Measurements from ENCODE around the gene INPP5A.
"Not testable (repeated sequence)": the region's sequence is repeated elsewhere in the genome, so short reads cannot be mapped to it uniquely, and the experiment has no call there.

Gene INPP5A

DNA sequence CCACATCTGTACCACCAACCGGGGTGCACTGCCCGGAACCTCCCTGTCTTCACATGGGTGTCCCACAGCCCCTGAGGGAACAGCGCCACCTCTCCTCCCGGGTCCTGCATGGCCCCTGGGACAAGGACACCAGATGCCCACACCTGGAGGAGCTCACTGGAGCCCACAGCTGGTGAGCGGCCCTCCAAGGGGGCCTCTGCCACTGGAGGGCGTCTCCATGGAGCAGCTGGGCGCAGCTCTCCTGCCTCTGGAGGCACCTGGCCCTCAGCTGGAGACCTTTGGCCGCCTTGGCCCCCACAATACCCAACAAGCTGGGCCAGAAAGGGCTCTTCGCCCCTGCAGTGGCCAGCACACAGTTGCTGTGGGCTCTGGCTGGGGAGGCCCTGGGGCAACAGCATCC is 255.6 kb downstream of the INPP5A start:
- no peak for DNase-seq

DNA sequence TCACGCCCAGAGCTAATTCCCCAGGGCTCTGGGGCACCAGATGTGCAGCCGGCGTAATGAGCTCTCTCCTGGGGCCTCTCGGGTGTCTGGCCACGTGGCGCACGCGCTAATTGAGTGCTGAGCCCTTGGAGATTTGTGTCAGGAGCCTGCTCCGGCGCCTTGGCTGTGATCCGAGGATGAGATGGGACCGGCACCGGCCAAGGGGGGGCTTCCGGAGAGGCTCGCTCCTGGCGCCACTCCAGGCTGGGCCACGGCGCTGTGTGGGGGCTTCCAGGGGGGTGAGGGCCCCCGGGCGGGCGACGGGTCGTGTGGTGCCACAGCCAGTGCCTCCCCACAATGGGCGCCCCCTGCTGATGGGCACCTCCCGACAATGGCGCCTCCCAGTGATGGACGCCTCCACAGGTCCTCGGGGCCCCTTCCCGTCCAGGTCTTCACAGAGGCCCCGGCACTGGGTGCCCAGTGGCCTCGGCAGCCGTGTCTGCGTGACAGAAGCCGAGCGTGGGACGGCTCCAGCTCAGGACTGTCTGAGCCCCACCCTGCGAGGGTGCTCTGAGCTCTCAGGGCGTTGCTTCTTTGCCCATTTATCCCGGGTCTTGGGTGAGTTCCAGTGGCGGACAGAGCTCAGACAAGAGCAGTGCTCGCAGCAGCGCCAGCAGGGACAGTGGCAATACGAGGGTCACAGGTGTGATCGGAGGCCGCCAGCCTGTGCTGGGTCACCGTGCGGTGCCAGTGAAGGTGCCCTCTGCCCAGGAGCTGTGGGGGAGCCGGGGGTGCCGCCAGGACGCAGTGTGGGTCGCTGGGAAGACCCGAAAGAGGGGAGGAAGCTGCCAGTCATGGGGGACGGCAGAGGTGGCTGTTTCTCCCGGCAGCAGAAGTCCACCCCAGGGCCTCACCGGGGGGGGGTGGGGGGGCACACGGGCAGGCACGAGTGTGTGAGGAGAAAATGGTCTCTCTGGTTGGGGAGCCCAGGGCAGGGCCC is 256.6 kb downstream of the INPP5A start:
- DNase-seq = no peak

DNA sequence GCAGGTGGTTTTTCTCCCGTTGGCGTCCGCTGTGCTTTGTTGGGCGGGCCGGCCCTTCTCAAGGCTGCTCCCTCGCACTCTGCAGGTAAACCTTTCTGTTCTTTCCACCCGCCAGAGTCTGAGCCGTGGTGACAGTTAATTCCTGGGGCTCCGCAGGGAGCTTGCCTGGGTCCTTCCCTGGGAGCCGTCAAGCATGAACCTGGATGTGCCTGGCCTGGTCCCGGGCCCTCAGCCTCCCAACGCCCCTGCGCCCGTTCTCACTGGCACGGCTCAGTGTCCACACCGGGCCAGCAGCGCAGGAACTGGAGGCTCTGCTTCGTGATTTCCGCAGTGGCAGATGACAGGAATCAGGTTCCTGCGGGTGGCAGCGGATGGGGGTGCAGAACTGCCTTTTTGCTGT is 259.3 kb downstream of the INPP5A start:
- no peak for DNase-seq

DNA sequence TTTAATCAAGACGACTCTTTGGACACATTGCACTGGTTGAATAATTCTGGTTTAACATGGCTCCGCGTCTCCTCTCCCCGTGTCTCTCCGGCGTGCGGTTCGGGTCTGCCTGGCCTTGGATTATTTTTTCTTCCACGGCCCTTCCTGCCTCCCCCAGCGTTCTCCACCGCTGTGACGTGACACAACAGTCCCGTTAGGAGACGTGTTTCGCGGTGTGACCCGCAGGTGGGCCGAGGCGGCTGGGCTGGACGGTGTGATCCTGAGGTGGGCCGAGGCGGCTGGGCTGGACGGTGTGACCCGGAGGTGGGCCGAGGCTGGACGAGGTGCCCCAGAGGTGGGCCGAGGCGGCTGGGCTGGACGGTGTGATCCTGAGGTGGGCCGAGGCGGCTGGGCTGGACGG is 260.4 kb downstream of the INPP5A start:
- DNase-seq = not testable (repeated sequence)

DNA sequence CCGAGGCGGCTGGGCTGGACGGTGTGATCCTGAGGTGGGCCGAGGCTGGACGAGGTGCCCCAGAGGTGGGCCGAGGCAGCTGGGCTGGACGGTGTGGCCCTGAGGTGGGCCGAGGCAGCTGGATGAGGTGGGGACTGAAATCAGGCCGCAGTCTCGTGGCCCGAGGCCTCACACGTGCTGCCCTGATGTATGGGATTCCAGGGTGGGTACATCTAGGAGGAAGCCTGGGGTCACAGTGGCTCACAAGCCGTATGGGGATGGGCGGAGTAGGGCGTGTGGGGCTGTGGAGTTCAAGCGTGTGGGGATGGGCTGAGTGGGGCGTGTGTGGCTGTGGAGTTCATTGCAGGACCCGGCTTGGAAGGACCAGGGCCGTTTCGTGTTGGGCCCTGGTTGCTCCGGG is 260.8 kb downstream of the INPP5A start:
- DNase-seq = no peak

DNA sequence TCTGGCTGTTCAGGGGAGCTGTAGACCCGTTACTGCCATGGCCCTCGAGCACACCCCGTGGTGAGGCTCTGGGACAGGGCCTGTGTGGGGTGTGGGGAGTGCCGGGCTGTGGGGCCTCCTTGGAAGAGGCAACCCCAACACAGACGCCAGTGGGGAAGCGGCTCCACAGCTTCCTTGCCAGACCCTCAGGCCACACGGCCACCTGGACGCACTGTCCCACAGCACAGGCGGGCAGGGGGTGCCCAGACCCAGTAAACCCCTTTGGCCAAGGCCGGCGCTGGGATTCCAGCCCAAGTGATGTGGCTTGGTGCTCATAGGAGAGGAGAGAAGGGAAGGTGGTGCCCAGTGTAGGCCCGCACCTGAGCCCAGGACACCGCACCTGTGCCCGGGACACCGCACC is 261.3 kb downstream of the INPP5A start:
- DNase-seq = no peak

DNA sequence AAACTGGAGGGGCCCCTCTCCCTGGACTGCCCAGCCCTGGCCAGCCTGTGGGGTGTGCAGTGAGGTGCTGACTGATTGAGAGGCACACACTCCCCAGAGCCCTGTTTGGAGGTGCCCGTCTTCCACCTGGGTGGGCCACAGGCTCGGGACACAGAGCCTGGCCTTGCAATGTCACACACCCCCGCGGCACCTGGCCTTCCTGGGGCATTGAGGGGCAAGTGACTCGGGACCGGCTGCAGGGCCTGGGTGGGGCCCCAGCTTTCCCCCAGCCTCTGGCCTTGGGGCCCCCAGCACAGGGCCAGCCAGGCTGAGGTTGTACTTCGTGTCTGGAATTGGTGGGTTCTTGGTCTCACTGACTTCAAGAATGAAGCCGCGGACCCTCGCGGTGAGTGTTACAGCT is 262.3 kb downstream of the INPP5A start:
- DNase-seq = no peak

DNA sequence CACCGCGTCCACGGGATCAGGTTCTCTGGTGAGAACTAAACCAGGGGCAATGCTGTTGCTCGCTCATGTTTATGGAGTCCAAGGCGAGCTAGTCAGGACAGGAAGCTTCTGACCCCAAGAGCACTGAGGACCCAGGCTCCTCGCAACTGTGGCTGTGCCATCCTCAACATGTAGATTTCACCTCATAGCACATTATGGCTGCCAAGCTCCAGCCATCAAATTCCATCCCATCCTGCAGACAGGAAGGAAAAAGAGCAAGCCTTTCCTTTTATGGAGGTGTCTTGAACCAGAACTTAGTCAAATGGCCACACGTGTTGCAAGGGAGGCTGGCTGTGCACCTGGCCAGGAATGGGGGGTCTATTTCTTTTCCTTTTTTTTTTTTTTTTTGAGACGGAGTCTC is 264.5 kb downstream of the INPP5A start:
- no peak for DNase-seq

DNA sequence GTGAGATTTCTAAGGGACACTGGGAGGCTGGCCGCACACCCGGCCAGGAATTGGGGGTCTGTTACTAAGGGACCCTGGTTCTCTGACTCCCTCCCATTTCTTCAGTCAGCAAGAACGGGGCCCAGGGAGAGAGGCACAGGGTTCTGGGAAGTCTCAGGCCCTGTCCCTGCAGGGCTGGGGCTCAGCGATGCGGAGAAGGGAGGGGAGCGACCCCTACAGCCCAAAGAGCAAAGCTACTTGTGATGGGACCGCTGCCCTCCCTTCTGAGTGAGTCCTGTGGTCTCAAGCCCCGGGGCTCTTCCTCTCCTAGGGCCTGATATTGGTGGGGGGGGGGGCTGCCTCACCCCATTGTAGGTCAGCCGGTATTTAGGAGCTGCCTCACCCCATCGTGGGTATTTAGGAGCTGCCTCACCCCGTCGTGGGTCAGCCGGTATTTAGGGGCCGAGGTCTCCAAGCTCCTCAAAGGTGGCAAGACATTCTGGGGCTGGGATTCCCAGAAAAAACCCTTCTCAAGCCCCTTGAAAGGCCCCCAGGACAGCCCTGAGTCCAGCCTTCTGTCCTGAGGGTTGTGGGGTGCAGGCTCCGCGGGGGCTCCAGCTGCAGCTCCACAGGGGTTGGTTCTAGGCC is 265.2 kb downstream of the INPP5A start:
- DNase-seq = no peak

DNA sequence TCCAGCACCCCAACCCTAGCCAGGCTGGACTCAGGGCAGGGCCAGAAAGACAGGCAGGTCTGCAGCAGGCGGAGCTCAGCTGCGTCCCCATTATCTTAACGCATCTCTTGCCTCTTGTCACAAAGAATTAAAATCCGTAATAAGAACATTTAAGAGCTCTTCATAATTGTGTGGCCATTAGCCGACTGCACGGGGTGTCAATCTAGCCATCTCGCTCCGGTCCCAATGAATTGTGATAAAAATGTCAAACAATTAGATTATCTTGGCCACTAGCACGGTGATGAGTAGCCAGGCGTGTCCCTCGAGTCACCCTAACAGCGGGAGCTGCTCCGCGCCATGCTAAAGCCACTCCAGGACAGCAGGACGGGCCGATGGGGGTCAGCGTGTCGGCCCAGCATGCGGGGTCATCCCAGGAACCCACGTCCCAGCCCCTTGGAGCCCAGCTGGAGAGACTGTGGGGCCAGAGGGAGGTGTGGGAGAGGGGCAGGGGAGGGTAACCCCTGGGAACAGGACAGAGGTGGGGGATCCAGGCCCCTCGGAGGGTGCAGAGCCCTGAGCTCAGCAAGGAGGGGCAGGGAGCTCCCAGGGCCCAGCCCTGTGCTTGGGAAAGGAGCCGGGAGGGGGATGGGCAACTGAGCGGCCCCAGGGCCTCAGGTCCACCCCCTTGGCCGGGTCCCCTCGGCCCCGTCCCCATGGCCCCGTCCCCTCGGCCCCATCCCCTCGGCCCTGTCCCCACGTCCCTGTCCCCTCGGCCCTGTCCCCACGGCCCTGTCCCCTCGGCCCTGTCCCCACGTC is 266.0 kb downstream of the INPP5A start:
- no peak for DNase-seq

DNA sequence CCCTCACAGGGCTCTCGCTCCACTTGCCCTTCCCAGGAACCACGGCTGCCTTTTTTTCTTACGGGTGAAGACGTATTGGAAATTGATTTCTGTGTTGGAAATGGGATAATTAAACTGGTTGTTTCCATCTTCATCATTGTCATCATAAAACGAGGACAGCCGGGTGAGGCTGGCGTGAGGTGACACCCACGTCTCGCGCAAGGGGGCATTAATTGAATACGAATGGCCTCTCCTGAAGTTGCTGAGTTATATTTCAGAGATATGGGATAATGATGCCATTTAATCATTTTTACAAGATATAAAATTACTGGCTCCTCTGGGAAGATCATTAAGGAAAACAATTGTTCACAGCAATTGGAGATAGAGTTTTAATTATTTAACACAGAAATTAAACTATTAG is 266.7 kb downstream of the INPP5A start:
- no peak for DNase-seq

DNA sequence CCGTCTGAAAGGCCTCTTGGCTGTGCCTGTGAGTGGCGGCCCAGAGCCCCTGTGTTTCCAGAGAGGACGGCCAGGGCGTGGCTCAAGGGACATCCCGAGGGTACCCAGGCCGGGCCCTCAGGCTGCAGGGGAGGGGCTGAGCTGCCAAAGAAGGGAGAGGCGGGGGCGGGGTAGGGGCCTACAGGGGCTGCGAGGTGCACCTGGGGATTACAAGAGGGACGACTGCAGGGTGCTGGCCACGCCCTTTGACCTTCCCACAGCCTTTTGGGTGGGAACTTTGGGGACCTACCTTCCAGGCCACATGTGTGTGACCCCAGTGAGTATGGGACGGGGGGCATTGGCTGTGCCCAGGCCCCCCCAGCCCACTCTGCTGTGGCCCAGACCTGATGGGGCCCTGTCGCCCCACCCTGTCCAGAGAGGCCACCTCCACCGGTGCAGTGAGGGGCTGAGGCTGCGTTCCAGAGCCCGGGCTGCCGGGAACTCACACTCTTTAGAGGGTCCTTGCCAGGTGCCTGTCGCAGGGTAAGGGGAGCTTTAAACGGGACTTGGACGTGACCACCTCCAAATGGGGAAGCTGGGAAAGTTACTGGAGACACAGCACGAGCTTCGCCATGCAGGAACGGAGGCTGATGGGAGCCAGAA is 267.3 kb downstream of the INPP5A start:
- DNase-seq = no peak

DNA sequence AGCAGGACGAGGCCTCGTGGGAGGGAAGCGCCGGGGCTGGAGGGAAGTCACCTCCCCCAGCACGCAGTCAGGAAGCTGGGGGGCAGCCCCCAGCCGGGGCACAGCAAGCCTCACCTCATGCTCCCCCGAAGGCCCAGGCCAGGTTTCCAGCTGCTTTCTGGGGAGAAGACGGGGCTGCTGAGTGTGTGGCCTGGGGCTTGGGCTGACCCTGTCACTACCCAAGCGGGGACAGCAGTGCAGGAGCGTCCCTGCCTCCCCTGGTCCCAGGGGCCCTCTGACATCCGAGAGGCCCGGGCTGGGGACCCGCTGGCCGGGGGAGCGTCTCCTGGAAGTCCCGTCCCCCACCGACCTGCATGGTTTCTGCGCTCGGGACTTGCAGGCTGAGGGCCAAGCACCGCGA is 268.0 kb downstream of the INPP5A start:
- DNase-seq = no peak

DNA sequence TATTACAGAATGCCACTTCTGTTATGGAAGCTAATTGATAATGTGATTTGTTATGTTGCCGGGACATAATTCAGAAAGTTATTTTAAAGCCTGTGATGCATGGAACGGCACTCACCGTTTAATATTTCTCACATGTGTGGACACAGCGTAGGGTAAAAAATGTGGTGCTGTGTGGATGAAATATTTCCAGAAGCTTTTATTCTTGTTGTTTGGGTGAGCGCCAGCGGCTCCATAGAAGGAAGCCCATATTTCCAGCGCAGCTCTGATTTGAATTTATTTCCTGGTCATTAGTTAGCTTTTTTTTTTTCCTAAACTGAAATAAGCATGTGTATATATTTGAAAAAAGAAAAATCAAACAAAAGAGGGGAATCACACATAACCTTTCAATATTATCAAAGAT is 268.5 kb downstream of the INPP5A start:
- no peak for DNase-seq

DNA sequence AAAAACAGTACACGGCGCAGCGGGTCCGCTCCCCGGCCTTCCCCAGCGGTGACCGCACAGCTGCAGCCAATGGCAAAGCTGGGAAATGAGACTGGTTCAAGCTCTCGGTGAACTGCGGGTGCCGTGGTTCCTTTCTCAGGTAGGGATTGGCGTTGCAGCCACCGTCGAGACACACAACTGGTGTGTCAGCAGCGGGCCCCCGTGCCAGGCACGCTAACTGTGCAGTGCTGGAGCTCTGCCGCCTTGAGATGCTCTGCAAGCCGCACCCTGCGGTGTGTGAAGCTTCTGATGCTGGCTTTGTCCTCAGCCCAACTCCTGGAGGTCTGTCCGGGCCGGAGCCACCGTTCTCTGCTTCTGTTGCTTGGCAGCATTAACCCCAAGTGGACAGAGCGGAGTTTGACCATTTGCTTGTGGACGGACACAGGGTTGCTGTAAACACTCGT is 269.0 kb downstream of the INPP5A start:
- DNase-seq = no peak

DNA sequence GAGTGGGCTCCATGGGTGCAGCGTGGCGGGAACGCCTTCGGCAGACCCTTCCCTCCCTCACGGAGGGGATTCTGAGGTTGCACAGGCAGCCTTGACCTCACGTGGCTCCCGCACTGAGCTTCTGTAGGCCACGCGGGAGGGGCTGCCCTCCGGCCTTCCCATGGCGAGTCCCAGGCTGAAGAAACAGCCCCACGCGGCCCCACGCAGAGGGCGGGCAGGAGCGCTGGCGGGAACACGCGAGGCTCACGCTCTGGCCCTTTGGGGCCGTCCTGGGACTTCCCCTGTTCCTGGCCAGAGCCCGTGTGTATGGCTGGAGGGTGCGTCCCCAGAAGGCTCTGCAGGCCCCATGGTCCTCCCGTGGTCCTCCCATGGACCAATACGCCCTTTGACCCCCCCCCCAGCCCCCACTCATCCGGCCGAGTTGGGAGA is 270.0 kb downstream of the INPP5A start:
- DNase-seq = no peak

DNA sequence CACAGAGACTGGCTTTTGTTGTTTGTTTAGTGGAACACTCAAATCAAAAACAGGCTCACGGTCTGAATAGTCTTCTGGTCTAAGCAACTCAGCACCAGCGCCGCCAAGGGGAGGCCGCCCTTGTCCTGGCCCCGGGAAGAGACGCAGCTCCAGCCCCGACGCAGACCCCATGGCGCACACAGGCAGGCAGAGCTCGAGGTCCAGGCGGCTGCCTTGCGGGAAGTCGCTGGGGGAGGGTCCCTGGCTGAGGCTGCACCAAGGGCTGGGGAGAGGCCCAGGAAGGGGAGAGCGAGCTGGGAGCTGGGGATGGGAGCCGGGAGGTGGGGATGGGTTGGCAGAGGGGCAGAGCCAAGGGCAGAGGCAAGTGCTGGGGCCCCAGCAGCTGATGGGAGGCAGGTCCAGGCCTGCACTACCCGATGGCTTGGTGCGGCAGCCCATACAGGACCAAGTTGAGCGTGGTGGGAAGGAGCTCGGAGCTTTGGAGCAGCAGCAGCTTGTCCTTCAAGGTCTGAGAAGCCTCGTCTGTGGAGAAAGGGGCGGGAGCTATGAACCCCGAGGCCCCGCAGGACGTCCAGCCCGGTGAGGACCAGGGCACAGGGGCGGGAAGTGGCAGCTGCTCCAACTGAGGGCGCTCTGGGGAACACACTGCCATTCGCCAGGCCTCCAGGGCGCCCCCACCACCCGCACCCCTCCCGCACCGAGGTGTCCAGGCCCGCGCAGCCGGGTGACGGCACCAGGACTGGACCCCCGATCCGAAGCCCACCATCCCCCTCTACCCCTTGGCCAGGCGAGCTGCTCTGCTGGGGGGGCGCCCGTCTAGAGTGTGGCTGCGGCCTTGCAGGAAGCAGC is 271.0 kb downstream of the INPP5A start:
- no peak for DNase-seq

DNA sequence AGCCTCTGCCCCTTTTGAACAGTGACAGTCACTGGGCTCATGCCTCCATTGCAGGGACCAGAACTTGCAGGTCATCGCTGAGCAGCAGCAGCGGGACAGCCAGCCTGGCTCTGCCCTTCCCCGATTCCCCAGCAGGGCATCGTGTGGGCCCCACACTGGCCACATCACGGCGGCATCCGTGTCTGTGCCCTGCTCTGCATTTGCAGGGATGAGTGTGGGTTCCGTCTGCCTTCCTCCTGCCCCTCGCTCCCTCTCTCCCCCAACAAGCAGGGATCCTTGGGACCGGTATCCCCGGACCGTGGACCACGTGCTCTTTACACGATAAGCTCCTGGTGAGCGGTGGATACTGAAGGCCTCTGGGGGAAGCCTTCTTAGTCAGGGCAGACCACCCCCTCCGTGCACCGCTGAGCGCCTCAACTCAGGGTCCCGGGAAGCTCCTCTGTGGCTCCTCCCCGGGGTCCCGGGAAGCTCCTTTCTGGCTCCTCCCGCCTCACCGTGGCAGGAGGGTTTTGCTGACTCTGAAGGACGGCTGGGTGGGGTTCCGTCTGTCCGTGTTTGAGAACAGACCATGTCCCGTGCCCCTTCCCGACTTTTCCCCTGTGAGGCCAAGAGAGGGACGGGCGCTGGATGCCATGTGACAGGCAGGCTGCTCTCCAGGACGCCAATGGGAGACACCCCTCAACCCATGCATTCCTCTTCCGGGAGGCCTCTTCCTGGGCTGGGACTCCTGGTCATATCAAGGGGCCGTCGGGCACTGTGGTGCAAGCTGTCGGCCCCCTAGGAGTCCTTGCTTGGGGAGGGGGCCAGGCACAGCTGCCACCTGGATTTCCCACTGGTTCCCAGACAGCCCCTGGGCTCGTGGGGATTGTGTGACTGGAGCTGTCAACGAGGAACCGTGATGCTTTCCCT is 271.9 kb downstream of the INPP5A start:
- DNase-seq = no peak

DNA sequence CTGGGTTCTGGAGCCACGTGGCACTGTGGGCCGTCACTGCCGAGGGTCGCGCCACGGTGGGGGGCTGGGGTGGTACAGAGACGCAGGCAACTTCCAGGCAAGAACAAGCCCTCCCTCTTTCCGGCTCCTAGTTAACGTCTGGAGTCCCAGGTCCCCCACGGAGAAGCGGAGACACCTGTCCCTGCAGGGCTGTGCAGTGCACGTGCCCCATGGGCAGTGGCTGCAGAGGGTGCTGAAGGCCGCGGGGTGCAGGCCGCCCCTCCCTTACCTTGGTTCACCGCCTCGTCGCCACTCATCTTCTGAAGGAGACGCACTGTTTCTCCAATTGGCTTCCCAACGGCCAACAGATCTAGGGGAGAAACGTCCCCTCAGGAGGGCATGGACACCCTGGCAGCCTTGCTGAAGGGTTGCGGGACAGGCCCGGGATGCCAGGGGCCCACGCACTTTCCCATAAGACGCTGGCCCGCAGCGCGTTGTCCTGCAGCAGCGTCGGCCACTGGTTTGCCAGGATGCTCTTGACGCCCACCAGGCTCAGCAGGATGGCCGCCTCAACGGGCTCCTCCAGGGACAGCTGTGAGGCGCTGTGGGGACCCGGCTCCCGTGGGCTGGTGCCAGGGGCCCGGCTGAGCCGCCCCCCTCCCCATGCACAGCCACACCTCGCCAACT is 272.7 kb downstream of the INPP5A start:
- DNase-seq = no peak

Data from activated CD4-positive, alpha-beta T cell treated with anti-CD3 and anti-CD28 coated beads, Interleukin-2, amount 50 U/mL, for 16 hours (primary cell).